Measurements from ENCODE around the gene PRRC1.

PRRC1 gene

DNA sequence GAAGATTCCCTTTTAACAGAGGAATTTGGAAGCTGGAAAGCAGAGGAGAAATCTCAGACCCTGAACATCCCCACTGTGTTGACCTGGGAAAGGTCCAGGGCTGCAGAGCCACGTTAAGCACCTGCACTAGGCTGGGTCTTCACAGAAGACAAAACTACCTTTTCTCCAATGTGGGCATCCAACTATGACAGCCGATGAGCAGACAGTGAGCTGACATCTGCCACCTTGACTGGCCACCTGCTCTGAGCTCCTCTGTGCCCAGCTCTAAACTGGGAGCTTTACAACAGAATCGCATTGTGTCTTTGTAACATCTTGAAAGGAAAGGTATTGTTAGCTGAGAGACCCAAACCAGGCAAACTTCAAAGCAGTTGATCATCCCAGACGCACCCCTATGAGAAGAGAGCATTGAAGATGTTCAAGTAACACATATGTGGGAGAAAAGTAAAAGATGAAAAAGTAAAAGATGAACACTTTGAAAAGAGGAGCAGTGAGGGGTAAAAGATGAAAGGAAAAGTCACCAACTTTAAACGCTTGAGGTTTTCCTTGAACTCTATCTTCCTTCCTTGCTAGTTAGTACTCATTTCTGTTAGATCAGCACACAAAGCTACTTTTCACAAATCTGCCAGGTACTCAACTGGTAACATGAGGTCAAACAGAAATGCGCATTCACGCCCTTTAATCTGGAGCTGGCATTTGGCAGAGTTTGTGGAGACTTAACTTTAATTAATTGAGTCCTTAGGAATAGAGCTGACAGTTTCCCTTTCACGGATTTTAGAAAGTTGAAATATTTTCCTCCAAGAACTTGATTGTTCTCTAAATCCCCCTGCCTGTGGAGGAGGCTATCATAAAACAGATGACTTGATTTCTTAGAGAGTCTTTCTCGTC, 78.3 kb downstream of the PRRC1 start:
- H3K4me3 ChIP-seq (ENCODE audit: low read depth, low read length): no peak overlapping the region
- TF ChIP-seq, protein P1, sequence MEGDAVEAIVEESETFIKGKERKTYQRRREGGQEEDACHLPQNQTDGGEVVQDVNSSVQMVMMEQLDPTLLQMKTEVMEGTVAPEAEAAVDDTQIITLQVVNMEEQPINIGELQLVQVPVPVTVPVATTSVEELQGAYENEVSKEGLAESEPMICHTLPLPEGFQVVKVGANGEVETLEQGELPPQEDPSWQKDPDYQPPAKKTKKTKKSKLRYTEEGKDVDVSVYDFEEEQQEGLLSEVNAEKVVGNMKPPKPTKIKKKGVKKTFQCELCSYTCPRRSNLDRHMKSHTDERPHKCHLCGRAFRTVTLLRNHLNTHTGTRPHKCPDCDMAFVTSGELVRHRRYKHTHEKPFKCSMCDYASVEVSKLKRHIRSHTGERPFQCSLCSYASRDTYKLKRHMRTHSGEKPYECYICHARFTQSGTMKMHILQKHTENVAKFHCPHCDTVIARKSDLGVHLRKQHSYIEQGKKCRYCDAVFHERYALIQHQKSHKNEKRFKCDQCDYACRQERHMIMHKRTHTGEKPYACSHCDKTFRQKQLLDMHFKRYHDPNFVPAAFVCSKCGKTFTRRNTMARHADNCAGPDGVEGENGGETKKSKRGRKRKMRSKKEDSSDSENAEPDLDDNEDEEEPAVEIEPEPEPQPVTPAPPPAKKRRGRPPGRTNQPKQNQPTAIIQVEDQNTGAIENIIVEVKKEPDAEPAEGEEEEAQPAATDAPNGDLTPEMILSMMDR (conservative IDR thresholded peaks at IDR 0.05; ENCODE audit: low read depth, low read length): no peak

DNA sequence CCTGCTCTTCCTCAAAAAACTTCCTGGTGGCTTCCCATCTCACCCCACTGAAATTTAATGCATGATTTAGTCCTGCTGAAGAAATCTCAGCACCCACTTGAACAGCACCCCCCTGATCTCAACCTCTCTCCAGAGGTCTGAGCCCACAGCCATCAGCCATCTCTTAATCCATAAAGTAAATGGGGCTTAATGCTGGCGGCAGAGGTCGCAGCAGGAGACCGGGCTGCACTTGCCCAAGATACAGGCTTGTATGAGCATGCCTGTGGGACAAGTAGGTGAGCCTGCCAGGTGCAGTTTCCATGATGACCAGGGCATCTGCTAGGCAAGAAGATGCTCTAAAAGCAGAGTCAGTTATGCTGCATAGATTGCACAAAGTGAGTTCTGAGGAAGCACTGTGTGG, 79.1 kb downstream of the PRRC1 start:
- DNase-seq (ENCODE audit: low read depth): no peak
- H3K4me3 ChIP-seq (ENCODE audit: low read depth, low read length): no peak overlapping the region
- TF ChIP-seq, protein P1 (conservative IDR thresholded peaks at IDR 0.05; ENCODE audit: low read depth, low read length): no peak

More for the DNA sequence above, 78.3 kb downstream of the PRRC1 start:
- no peak for DNase-seq (ENCODE audit: low read depth)

- TF ChIP-seq, protein P1 (conservative IDR thresholded peaks at IDR 0.05; ENCODE audit: low read depth, low read length): no peak
- no peak overlapping the region for H3K4me3 ChIP-seq (ENCODE audit: low read depth, low read length)
- no peak for DNase-seq (ENCODE audit: low read depth)
Measured at GRCh38 chr5:127599320-127599719, 81.9 kb downstream of the PRRC1 start.

GRCh38 chr5:127599847-127600246, 82.4 kb downstream of the PRRC1 start:
- no peak for DNase-seq (ENCODE audit: low read depth)
- no peak overlapping the region for H3K4me3 ChIP-seq (ENCODE audit: low read depth, low read length)
- TF ChIP-seq, protein P1 (conservative IDR thresholded peaks at IDR 0.05; ENCODE audit: low read depth, low read length): no peak

DNA sequence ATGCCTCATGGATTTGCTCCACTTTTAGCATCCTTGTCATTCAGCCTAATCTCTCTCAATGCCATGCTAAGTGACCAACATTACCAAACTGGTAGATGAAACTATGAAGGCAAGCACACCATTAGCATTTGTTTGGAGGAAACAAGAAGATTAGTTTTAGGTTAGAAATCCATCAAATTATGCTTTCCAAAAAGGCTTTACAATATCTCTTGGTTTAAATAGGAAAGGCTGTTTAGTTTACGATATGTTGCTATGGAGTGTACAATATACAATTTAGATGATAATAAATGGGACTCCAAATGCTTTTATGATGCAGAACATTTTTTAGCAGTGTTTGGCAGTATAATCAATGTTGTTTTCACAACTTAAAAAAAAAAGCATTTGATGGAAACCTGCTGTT, 83.7 kb downstream of the PRRC1 start:
- no peak for DNase-seq (ENCODE audit: low read depth)
- TF ChIP-seq, protein P1 (conservative IDR thresholded peaks at IDR 0.05; ENCODE audit: low read depth, low read length): no peak
- H3K4me3 ChIP-seq (ENCODE audit: low read depth, low read length): no peak overlapping the region

DNA sequence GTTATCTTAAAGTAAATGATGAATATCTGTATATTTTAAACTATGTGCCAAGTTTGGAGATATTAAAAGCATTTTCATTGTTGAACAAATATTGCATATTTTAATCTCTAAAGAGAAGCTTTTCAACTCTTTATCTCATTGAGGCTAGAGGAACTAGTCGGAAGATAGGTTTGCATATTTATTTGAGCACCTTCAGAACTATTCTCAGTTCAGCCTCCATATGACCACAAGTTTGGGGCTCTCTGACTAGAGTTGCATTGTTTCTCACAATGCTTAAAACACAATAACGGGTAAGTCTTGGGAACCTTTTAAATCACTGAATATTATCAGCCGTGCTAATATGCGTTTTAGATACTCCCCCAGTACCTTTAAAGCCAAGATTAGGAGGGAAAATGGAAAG, 84.2 kb downstream of the PRRC1 start:
- TF ChIP-seq, protein P1 (conservative IDR thresholded peaks at IDR 0.05; ENCODE audit: low read depth, low read length): no peak
- DNase-seq (ENCODE audit: low read depth): no peak
- H3K4me3 ChIP-seq (ENCODE audit: low read depth, low read length): no peak overlapping the region

GRCh38 chr5:127602481-127602880, 85.0 kb downstream of the PRRC1 start:
- TF ChIP-seq, protein P1 (conservative IDR thresholded peaks at IDR 0.05; ENCODE audit: low read depth, low read length): no peak
- no peak overlapping the region for H3K4me3 ChIP-seq (ENCODE audit: low read depth, low read length)
- DNase-seq (ENCODE audit: low read depth): no peak

Measured in choroid plexus epithelial cell (primary cell).